Neural progenitor cell (in vitro differentiated cells): ENCODE measurements around the gene CELA2B.

Experiments
- CTCF ChIP-seq: fragments of 200-600 bp; sonication (generic); IDR thresholded peaks from 2 replicates; pipeline ENCODE4 v1.5.1; 2017; ENCODE audit warnings: antibody characterized with exemption, mild to moderate bottlenecking
- EZH2 ChIP-seq: fragments of 200-600 bp; sonication (generic); IDR thresholded peaks from 2 replicates; pipeline ENCODE4 v1.6.1; 2017; ENCODE audit warnings: antibody characterized with exemption, mild to moderate bottlenecking, moderate library complexity
- EZH2phosphoT487 ChIP-seq: fragments of 200-600 bp; sonication (generic); IDR thresholded peaks from 2 replicates; pipeline ENCODE4 v1.6.1; 2017; ENCODE audit warnings: antibody characterized with exemption

GRCh38 chr1:15477646-15478212, 1.8 kb downstream of the CELA2B start:
- TF ChIP-seq CTCF: no peak
- no peak for TF ChIP-seq EZH2
- no peak for TF ChIP-seq EZH2phosphoT487
